HL-60/S4 (cell line): ENCODE results near the gene ERBIN.
"Not testable (repeated sequence)": the region's sequence is repeated elsewhere in the genome, so short reads cannot be mapped to it uniquely, and the experiment has no call there.

Experiments used
- in situ Hi-C: fragments of 300-500 bp; cut with MboI; formaldehyde crosslinking; loops from 2 replicates; pipeline ENCODE4 v1.14.3; 2022; ENCODE audit warnings: low sequenced_read_pairs

Gene ERBIN

DNA sequence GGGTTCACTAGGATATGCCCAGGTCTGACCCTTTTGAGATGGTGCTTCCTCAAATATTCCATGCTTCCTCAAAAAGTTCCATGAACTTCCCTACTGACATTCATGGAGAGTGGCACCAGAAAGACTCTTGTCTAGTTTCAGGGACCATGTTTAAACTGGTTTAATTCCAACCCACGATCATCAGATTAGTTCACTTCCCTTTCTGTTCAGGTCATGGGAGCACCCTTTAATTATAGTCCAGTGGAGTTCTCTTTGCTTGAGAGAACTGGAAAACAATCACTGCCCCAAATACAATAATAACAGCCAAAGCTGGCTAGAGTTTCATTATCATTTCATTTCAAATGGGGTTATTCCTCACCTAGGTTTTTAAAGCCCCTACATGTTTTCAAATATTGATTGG, 9.7 kb upstream of the ERBIN start:
- in situ Hi-C loops: no loop called here

- in situ Hi-C loops: no loop called here
Observed at GRCh38 chr5:65919773-65920172, 6.6 kb upstream of the ERBIN start.

- in situ Hi-C loops: no loop called here
Observed at GRCh38 chr5:65923339-65923738, 3.0 kb upstream of the ERBIN start.

- in situ Hi-C loops: no loop called here
Observed at GRCh38 chr5:65924366-65925043, 1.9 kb upstream of the ERBIN start.

- in situ Hi-C loops: no loop called here
Observed at GRCh38 chr5:65925044-65925600, 1.3 kb upstream of the ERBIN start.

- in situ Hi-C loops: no loop called here
Observed at GRCh38 chr5:65925601-65926275, 637 bp upstream of the ERBIN start.

GRCh38 chr5:65926893-65927292, 518 bp downstream of the ERBIN start:
- in situ Hi-C loops: no loop called here

DNA sequence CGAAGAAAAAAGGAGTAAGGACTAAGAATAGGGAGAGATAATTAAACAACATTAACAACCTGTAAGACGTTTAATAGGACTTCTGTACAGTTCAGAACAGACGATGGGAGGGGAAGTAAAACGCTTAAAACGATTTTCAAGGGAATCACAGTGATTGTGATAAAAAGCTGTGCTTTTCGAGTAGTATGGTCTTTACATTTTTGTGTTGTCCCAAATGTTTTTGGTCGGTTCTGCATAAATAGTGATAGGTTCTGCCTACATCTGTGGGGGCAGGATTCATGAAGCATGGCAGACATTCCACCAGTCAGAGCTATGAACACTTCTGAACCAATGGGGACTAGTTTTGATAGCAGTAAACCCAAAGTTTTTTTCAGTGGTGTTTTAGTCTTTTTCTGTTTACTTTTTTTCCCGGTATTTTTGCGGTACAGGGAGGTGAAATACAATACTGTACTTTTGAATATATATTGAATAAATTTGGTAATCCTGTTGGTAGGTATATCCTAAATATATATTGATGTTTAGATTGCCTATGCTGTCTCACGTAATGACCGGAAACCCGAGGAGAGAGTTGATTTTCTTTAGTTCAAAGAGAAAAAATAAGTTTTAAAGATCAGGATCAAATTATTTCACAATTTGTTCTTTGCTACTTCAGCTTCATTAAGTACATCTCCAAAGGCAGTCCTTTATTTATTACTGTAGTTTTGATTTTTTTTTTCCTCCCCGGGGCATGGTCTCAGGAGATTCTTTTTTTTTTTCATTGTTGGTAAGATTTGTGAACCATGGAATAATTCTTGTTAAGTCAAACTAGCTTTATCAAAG, 1.3 kb downstream of the ERBIN start:
- in situ Hi-C loops: no loop called here

DNA sequence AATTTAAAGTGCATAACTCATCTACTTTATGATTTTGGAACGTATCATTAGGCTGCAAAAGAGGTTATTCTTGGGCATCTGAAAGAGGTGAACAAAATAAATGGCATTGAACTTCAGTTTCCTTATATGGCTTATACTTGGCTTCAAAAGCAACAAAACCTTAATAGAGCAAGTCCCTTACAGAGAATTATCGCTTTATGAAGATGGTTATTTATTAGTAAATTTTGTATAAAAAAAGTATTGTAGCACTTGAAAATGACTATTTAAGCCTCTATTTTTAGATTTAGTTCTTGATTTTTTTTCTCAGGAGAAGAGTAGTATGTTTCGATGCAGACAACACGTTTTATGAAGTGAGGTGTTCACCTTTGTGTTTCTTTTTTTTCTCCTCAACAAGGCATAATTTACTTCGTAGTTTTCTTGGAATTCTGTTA, 2.0 kb downstream of the ERBIN start:
- in situ Hi-C loops: no loop called here

DNA sequence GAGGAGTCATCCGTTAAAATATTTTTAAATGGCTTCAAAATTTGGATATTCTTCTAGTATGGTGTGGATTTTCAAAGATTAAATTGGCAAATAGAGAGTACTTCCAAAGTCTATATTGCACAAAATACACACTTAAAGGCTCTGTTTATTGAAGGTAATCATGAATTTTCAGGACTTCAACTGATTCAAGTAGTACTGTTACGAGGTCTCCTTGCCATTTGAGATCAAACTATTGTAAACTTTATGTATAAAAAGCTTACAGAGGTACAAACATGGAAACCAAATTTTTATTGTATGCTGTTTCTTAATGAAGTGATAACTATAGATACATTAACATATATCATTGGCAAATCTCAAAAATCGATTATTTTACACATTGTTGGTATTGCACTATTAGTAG, 2.5 kb downstream of the ERBIN start:
- in situ Hi-C loops: no loop called here

- in situ Hi-C loops: no loop called here
Observed at GRCh38 chr5:65932676-65933075, 6.3 kb downstream of the ERBIN start.

DNA sequence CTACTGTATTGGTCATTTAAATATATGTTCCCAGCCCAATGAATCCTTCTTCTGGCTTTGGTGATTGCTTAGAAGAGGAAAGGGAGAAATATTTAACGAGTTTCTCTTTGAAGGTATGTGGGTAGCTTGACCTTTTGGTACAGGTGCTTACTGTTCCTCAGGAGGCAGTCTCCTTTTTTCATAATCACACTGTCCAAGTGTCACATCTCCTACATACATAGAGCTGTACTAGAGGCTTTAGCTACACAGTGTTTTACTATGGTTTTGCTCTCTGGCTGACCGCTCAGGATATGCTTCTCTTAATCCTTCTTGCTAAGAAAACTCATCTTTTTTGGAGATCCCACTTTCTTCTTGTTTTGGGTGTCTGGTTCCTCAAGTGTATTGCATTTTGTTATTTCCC, 6.9 kb downstream of the ERBIN start:
- in situ Hi-C loops: no loop called here

- in situ Hi-C loops: no loop called here
Observed at GRCh38 chr5:65938256-65938655, 11.9 kb downstream of the ERBIN start.

- in situ Hi-C loops: no loop called here
Observed at GRCh38 chr5:65943771-65944170, 17.4 kb downstream of the ERBIN start.

GRCh38 chr5:65946198-65946745, 19.9 kb downstream of the ERBIN start:
- in situ Hi-C loops: no loop called here

DNA sequence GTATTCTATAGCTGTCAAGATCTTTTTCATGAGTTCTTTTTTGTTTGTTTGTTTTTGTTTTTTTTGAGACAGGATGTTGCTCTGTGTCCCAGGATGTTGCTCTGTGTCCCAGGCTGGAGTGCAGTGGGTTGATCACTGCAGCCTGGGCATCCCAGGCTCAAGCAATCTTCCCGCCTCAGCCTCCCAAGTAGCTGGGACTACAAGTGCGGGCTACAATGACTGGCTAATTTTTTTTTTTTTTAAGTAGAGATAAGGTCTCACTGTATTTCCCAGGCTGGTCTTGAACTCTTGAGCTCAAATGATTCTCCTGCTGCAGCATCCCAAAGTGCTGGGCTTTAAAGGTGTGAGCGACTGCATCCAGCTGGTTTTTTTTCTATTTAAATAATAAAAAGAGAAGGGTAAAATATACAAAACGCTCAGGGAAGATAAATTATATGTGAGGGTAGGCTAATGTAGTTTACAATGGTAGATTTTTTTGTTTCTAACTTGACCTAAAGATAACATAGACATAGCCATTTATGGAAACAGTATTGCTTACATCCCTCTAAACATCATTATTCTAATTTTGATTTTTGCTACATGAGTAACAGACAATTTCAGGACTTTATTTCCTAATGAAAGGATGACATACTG, 21.9 kb downstream of the ERBIN start:
- in situ Hi-C loops: no loop called here

GRCh38 chr5:65951330-65951729, 25.0 kb downstream of the ERBIN start:
- in situ Hi-C loops: no loop called here

DNA sequence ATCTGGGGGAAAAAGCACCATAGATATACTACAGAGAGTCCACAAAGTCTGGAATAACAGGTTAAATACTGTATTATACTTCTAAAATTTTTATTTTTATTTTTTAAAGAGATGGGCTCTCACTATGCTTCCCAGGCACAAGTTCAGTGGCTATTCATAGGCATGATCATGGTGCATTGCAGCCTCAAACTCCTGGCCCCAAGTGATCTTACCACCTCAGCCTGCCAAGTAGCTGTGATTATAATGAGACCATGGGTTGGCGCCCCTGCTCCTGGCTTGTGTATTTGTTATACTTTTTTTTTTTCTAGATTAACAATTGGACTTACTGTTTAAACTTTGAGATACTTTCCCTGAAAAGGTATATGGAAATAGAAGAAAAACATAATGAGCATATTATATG, 25.9 kb downstream of the ERBIN start:
- in situ Hi-C loops: no loop called here

DNA sequence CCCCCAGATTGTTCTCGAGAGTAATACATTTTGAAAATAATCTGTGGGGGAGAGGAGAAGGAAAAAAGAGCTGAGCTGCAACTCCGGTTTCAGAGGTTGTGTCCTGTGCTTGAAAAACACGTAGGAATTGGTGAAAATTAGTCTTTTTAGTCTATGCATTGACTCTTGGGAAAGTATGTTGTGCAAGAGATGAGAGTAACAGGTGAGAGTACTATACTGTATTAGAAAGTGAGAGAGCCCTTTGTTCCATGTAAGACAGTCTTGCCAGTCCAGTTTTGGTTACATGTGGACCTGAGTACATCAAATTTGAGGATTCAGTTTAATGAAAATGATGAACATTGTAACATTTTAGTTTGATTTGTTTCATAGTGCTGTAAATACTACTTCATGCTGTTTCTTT, 27.8 kb downstream of the ERBIN start:
- in situ Hi-C loops: no loop called here

GRCh38 chr5:65955746-65956145, 29.4 kb downstream of the ERBIN start:
- in situ Hi-C loops: no loop called here

DNA sequence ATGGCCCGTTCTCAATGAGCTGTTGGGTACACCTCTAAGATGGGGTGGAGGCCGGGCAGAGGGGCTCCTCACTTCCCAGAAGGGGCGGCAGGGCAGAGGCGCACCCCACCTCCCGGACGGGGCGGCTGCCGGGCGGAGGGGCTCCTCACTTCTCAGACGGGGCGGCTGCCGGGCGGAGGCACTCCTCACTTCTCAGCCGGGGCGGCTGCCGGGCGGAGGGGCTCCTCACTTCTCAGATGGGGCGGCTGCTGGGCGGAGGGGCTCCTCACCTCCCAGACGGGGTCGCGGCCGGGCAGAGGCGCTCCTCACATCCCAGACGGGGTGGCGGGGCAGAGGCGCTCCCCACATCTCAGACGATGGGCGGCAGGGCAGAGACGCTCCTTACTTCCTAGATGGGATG, 31.3 kb downstream of the ERBIN start:
- in situ Hi-C loops: not testable (repeated sequence)
